Osteoblast (primary cell): ENCODE measurements around the gene HES1. TPM values are rescaled to one million over a fixed set of nuclear protein-coding genes. Genes with fewer than 3 reads are reported as not detected.

Source experiments
- DNase-seq: peaks from one replicate; pipeline ENCODE4 v3.0.0; 2011; ENCODE audit warnings: low spot score, mixed read lengths; ENCODE audit not compliant: insufficient read length; ENCODE audit errors: missing footprints
- H2AFZ ChIP-seq: 2 replicates; pipeline ENCODE4 v1.6.0; 2011; ENCODE audit warnings: mild to moderate bottlenecking, low read length
- H3K27ac ChIP-seq: 2 replicates; pipeline ENCODE4 v1.5.1; 2011; ENCODE audit warnings: mild to moderate bottlenecking, low read depth, low read length, moderate library complexity
- H3K27me3 ChIP-seq: 2 replicates; pipeline ENCODE4 v1.6.0; 2012; ENCODE audit warnings: mild to moderate bottlenecking, control low read depth, inconsistent platforms, low read length, moderate library complexity; ENCODE audit not compliant: insufficient read depth
- H3K36me3 ChIP-seq: 2 replicates; pipeline ENCODE4 v1.5.1; 2011; ENCODE audit warnings: mild to moderate bottlenecking, low read length, control low read depth, moderate library complexity; ENCODE audit not compliant: insufficient read depth
- H3K4me1 ChIP-seq: 2 replicates; pipeline ENCODE4 v1.5.1; 2011; ENCODE audit warnings: mild to moderate bottlenecking, low read length, control low read depth, moderate library complexity; ENCODE audit not compliant: insufficient read depth
- H3K4me2 ChIP-seq: 2 replicates; pipeline ENCODE4 v1.6.0; 2011; ENCODE audit warnings: mild to moderate bottlenecking, low read length; ENCODE audit not compliant: insufficient read depth
- H3K4me3 ChIP-seq: fragments of 200-600 bp; sonication (generic); 3 replicates; pipeline ENCODE4 v1.5.1; 2012; ENCODE audit warnings: mild to moderate bottlenecking, low read length, inconsistent platforms; ENCODE audit not compliant: insufficient read depth
- H3K79me2 ChIP-seq: 2 replicates; pipeline ENCODE4 v1.6.0; 2012; ENCODE audit warnings: mild to moderate bottlenecking, low read length, control low read depth, inconsistent platforms; ENCODE audit not compliant: insufficient read depth
- H3K9me3 ChIP-seq: 2 replicates; pipeline ENCODE4 v1.5.1; 2011; ENCODE audit warnings: low read depth, low read length, control low read depth
- H4K20me1 ChIP-seq: 2 replicates; pipeline ENCODE4 v1.6.0; 2012; ENCODE audit warnings: mild to moderate bottlenecking, low read length, control low read depth; ENCODE audit not compliant: insufficient read depth
- CTCF ChIP-seq: IDR thresholded peaks from 2 replicates; pipeline ENCODE4 v1.5.1; 2011; ENCODE audit warnings: mild to moderate bottlenecking, low read depth, low read length, moderate library complexity; ENCODE audit errors: extremely low read depth
- total RNA-seq: library from RNA; depleted of rRNA; stranded (reverse); fragments of >200 nt; gene quantifications from 2 replicates; pipeline ENCODE4 v1.2.3, GENCODE V29; 2012

HES1 gene
- total RNA-seq, 1 donor, result 4.7 TPM

GRCh38 chr3:194121891-194122631 is 13.9 kb upstream of the HES1 start:
- H3K79me2 ChIP-seq, result no peaks in the 10 kb centered on the region
- H3K36me3 ChIP-seq, result no peaks in the 10 kb centered on the region
- no peak for TF ChIP-seq CTCF
- peaks cover 43% of the 10 kb centered on the region for H3K27me3 ChIP-seq
- no peaks in the 10 kb centered on the region for H3K4me1 ChIP-seq
- no peaks in the 10 kb centered on the region for H4K20me1 ChIP-seq
- H3K4me2 ChIP-seq, result no peak overlapping the region
- no peak overlapping the region for H3K27ac ChIP-seq
- no peak overlapping the region for H3K4me3 ChIP-seq
- H3K9me3 ChIP-seq, result no peaks in the 10 kb centered on the region
- no peak overlapping the region for H2AFZ ChIP-seq
- DNase-seq, result no peak

GRCh38 chr3:194123726-194124125 is 12.2 kb upstream of the HES1 start:
- DNase-seq, result no peak
- H3K4me1 ChIP-seq, result no peaks in the 10 kb centered on the region
- no peak for TF ChIP-seq CTCF
- H3K27me3 ChIP-seq, result peaks cover 39% of the 10 kb centered on the region
- H3K79me2 ChIP-seq, result no peaks in the 10 kb centered on the region
- H3K4me2 ChIP-seq, result no peak overlapping the region
- H3K36me3 ChIP-seq, result no peaks in the 10 kb centered on the region
- H4K20me1 ChIP-seq, result no peaks in the 10 kb centered on the region
- no peak overlapping the region for H3K27ac ChIP-seq
- no peak overlapping the region for H2AFZ ChIP-seq
- H3K9me3 ChIP-seq, result no peaks in the 10 kb centered on the region
- H3K4me3 ChIP-seq, result no peak overlapping the region

DNA sequence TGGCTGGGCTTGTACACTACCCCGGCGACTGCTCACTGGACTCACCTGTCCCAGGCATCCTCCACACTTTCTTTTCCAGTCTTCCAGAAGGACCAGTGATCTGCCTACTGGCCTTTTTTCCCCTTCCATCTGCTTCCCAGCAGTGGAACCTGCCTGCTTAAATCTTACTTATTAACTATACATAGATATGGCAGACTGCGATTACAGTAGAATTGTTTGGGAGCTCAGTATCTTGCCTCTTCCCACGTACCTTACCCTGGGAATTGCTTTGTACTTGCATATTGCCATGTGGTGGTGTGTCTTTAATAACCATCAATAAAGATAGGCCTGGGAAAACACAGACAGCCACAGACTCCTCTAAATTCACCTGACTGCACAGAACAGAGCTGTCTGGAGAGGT is 11.8 kb upstream of the HES1 start:
- Histone ChIP-seq H3K4me2 (no peak overlapping the region), H2AFZ (no peak overlapping the region), H3K36me3 (no peaks in the 10 kb centered on the region), H3K79me2 (no peaks in the 10 kb centered on the region), H3K27me3 (peaks cover 35% of the 10 kb centered on the region), H3K4me1 (no peaks in the 10 kb centered on the region), H4K20me1 (no peaks in the 10 kb centered on the region), H3K4me3 (no peak overlapping the region), H3K27ac (no peak overlapping the region), H3K9me3 (no peaks in the 10 kb centered on the region)
- TF ChIP-seq CTCF, result no peak
- no peak for DNase-seq

DNA sequence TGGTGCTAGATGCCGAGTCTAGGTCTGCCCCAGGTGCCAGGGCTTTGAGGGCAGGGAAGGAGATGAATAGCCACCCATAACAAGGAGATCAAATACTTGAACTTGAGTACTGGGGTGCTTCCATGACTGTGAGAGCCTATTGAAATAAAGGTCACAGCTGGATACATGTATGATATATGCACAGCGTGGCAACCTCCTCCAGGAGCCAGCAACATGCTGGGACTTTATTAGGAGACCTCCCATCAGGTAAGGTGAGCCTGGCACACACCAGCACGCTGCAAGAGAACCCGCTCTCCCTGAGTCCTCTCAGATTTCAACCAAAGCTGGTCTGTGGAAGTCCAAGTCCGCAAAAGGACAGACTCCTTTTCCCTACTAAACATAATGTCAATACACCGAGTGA is 10.5 kb upstream of the HES1 start:
- Histone ChIP-seq H3K27ac (no peak overlapping the region), H3K9me3 (no peaks in the 10 kb centered on the region), H2AFZ (no peak overlapping the region), H3K4me2 (no peak overlapping the region), H3K79me2 (no peaks in the 10 kb centered on the region), H3K4me1 (peaks cover 11% of the 10 kb centered on the region), H3K4me3 (no peak overlapping the region), H3K27me3 (peaks cover 32% of the 10 kb centered on the region), H3K36me3 (no peaks in the 10 kb centered on the region), H4K20me1 (no peaks in the 10 kb centered on the region)
- TF ChIP-seq CTCF, result no peak
- DNase-seq, result no peak
